HEK293 (cell line): ENCODE data around the gene TOR1AIP2.

Experiments
- CTCF ChIP-seq: fragments of 450-650 bp; formaldehyde crosslinking; IDR thresholded peaks from 2 replicates; pipeline ENCODE4 v1.5.1; 2016; ENCODE audit warnings: missing biosample characterization, missing genetic modification characterization
- HOXA7 ChIP-seq: sonication (generic); formaldehyde crosslinking; IDR thresholded peaks from 2 replicates; pipeline ENCODE4 v1.8.1; 2022; ENCODE audit warnings: missing genetic modification reagents, borderline replicate concordance
- KLF16 ChIP-seq: fragments of 450-650 bp; formaldehyde crosslinking; IDR thresholded peaks from 2 replicates; pipeline ENCODE4 v1.5.1; 2017; ENCODE audit warnings: missing biosample characterization, missing genetic modification characterization
- MYNN ChIP-seq: fragments of 450-650 bp; formaldehyde crosslinking; IDR thresholded peaks from 2 replicates; pipeline ENCODE4 v1.5.1; 2016; ENCODE audit warnings: missing biosample characterization, missing genetic modification characterization, borderline replicate concordance
- ZBTB48 ChIP-seq: fragments of 450-650 bp; formaldehyde crosslinking; IDR thresholded peaks from 2 replicates; pipeline ENCODE4 v1.5.1; 2016; ENCODE audit warnings: missing biosample characterization, missing genetic modification characterization
- ZNF121 ChIP-seq: fragments of 450-650 bp; formaldehyde crosslinking; IDR thresholded peaks from 2 replicates; pipeline ENCODE4 v1.5.1; 2016; ENCODE audit warnings: missing biosample characterization, missing genetic modification characterization
- ZNF169 ChIP-seq: fragments of 450-650 bp; formaldehyde crosslinking; IDR thresholded peaks from 2 replicates; pipeline ENCODE4 v1.5.1; 2016; ENCODE audit warnings: missing biosample characterization, missing genetic modification characterization
- ZNF18 ChIP-seq: fragments of 450-650 bp; formaldehyde crosslinking; IDR thresholded peaks from 2 replicates; pipeline ENCODE4 v1.5.1; 2016; ENCODE audit warnings: missing biosample characterization, missing genetic modification characterization
- ZNF335 ChIP-seq: fragments of 450-650 bp; formaldehyde crosslinking; conservative IDR thresholded peaks from 2 replicates; pipeline ENCODE4 v1.5.1; 2016; ENCODE audit warnings: missing biosample characterization, missing genetic modification characterization

GRCh38 chr1:179857009-179857408 lies 20.6 kb downstream of the TOR1AIP2 start:
- TF ChIP-seq CTCF (tag by site-specific recombination) (no peak), KLF16 (tag by site-specific recombination) (no peak), HOXA7 (no peak), ZNF335 (tag by site-specific recombination) (no peak), ZNF121 (tag by site-specific recombination) (no peak), MYNN (tag by site-specific recombination) (no peak), ZNF18 (tag by site-specific recombination) (no peak), ZNF169 (no peak), ZBTB48 (no peak)
